Esophagus squamous epithelium (tissue), 5 donors: ENCODE results near the gene CTNND2. TPM values are rescaled to one million over a fixed set of nuclear protein-coding genes. Genes with fewer than 3 reads are reported as not detected.
"Not testable (repeated sequence)": the region's sequence is repeated elsewhere in the genome, so short reads cannot be mapped to it uniquely, and the experiment has no call there.

ENCODE experiments used
- DNase-seq: peaks from one replicate; lab custom pipeline; 2025; lab: John Stamatoyannopoulos, UW
- H3K27ac ChIP-seq, 4 donors: fragments of 200-600 bp; sonication (generic); one replicate each; pipeline ENCODE4 v1.5.1; 2016 to 2019; ENCODE audit warnings: mild to moderate bottlenecking in 1 of 4
- H3K27me3 ChIP-seq, 4 donors: fragments of 200-600 bp; sonication (generic); 1 replicate in 3 of 4; 2 replicates in 1 of 4; pipeline versions ENCODE4 v1.5.1 to v1.6.0; 2017 to 2021; ENCODE audit warnings: antibody characterized with exemption in 1 of 4
- H3K36me3 ChIP-seq, 3 donors: fragments of 200-600 bp; sonication (generic); one replicate each; pipeline ENCODE4 v1.5.1; 2016 to 2019
- H3K4me1 ChIP-seq, 3 donors: fragments of 200-600 bp; sonication (generic); one replicate each; pipeline ENCODE4 v1.5.1; 2017 to 2019
- H3K4me3 ChIP-seq, 4 donors: fragments of 200-600 bp; sonication (generic); 1 replicate in 3 of 4; 2 replicates in 1 of 4; pipeline ENCODE4 v1.5.1; 2016 to 2019; ENCODE audit warnings: mild to moderate bottlenecking in 2 of 4, moderate library complexity in 1 of 4
- H3K9me3 ChIP-seq, 3 donors: fragments of 200-600 bp; sonication (generic); one replicate each; pipeline ENCODE4 v1.5.1; 2016 to 2019
- POLR2A ChIP-seq, 4 donors: fragments of 450-650 bp; IDR thresholded peaks; one replicate each; pipeline ENCODE4 v1.6.1; 2017; ENCODE audit warnings: antibody characterized with exemption in 4 of 4, mild to moderate bottlenecking in 4 of 4, moderate library complexity in 3 of 4
- WGBS, 2 donors: methylation state at CpG; one replicate each; pipeline ENCODE4 v1.1.5; 2018; 5-methylcytosine and 5-hydroxymethylcytosine counted together
- intact Hi-C: fragments of 100-400 bp; cut with DNase I; formaldehyde crosslinking; loops from one replicate; pipeline ENCODE4 v1.15.0; 2022
- total RNA-seq, 4 donors: library from RNA; depleted of rRNA; stranded (reverse); fragments of >200 nt; gene quantifications; one replicate each; pipeline ENCODE4 v1.1.0, GENCODE V29; 2016
- TF ChIP-seq, protein P1 (sequence below), 6 experiments: fragments of 450-650 bp in 4 of 6; fragments of 200-600 bp in 2 of 6; sonication (generic) in 2 of 6; IDR thresholded peaks; one replicate each; pipeline ENCODE4 v1.5.1; 2016 to 2019; ENCODE audit warnings: antibody characterized with exemption in 6 of 6, mild to moderate bottlenecking in 4 of 6, moderate library complexity in 4 of 6
- donor health status: DM: yes; HTN: yes; CAD: no.

The CTNND2 gene
- total RNA-seq, 4 donors from 2014 or later, result 0.38 to 0.50 TPM; not detected in 2

DNA sequence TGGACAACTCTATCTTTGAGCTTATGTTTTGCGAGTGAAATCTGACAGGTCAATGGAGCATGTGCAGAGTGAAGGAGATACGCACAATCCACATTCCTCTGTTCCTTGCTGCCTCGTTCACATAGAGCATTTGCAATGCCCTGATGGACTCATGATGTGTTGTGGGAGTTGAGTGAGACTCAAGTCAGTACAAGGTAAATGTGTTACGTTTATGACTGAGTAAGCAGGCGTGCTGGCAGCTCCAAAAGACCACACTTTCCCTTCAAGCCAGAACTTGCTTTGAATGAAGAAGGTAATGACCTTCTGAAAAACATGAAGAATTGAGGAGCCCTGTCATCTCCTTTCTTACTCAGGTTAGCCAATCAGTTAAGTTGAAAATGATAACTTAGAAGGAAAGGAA is 477.8 kb downstream of the CTNND2 start:
- no peaks in the 10 kb centered on the region for H3K9me3 ChIP-seq
- H3K4me1 ChIP-seq, result no peaks in the 10 kb centered on the region
- H3K27me3 ChIP-seq, result peaks cover 0 to 3% (median 0%) of the 10 kb centered on the region in 4 donors
- H3K4me3 ChIP-seq, result no peak overlapping the region
- no peaks in the 10 kb centered on the region for H3K36me3 ChIP-seq
- WGBS, 2 donors, result 47 to 67% methylated on average over 4 to 5 of the region's 5 CpGs
- intact Hi-C loops, result no loop called here
- H3K27ac ChIP-seq, result no peak overlapping the region
- TF ChIP-seq, protein P1, sequence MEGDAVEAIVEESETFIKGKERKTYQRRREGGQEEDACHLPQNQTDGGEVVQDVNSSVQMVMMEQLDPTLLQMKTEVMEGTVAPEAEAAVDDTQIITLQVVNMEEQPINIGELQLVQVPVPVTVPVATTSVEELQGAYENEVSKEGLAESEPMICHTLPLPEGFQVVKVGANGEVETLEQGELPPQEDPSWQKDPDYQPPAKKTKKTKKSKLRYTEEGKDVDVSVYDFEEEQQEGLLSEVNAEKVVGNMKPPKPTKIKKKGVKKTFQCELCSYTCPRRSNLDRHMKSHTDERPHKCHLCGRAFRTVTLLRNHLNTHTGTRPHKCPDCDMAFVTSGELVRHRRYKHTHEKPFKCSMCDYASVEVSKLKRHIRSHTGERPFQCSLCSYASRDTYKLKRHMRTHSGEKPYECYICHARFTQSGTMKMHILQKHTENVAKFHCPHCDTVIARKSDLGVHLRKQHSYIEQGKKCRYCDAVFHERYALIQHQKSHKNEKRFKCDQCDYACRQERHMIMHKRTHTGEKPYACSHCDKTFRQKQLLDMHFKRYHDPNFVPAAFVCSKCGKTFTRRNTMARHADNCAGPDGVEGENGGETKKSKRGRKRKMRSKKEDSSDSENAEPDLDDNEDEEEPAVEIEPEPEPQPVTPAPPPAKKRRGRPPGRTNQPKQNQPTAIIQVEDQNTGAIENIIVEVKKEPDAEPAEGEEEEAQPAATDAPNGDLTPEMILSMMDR (IDR thresholded peaks at IDR 0.05), result no peak
- TF ChIP-seq POLR2A (IDR thresholded peaks at IDR 0.05), result no peak
- DNase-seq, result no peak

DNA sequence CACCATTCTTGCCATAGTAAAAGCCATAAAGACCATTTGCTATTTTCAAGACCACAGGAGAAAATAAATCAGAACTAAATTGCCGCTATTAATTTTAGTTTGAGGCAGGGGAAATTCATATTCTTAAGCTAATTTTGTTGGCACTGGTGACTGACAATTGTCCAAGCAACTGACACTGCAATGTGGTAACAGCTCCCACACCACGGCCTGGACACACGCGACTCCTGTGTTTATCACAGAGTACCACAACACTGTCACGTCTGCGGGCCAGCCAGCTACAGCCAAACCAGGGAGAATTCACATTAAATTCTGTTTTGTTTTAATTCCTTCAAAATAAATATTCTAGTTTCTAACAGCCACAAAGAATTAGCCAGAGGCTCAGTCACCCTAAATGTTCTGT is 481.9 kb downstream of the CTNND2 start:
- TF ChIP-seq, protein P1 (IDR thresholded peaks at IDR 0.05), result no peak
- no peak for TF ChIP-seq POLR2A (IDR thresholded peaks at IDR 0.05)
- Histone ChIP-seq H3K9me3 (no peaks in the 10 kb centered on the region), H3K4me3 (no peak overlapping the region), H3K4me1 (no peaks in the 10 kb centered on the region), H3K36me3 (no peaks in the 10 kb centered on the region), H3K27me3 (no peaks in the 10 kb centered on the region), H3K27ac (no peak overlapping the region)
- WGBS, 2 donors, result 78 to 83% methylated on average over 6 of the region's 6 CpGs
- no peak for DNase-seq
- intact Hi-C loops, result no loop called here

DNA sequence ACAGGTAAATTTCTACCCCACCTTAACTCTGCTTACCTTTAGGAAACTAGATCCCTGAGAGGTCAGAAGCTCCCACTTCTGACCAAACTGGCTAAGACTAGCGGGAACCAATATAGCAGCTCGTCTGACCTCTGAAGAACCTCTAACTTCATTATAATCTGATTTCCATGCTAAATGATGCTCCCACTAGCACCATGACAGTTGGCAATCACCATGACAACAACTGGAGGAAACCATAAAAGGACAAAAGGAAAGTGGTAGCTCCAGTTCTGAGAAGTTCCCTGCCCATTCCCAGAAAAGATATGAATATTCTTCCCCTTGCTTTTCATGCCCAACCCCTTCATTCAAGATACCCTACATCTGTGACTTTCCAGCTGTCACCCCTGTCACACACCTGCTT is 483.3 kb downstream of the CTNND2 start:
- H3K9me3 ChIP-seq, result no peaks in the 10 kb centered on the region
- no peaks in the 10 kb centered on the region for H3K36me3 ChIP-seq
- TF ChIP-seq POLR2A (IDR thresholded peaks at IDR 0.05), result no peak
- TF ChIP-seq, protein P1 (IDR thresholded peaks at IDR 0.05), result no peak
- no peak overlapping the region for H3K4me3 ChIP-seq
- DNase-seq, result no peak
- no peaks in the 10 kb centered on the region for H3K27me3 ChIP-seq
- intact Hi-C loops, result no loop called here
- H3K4me1 ChIP-seq, result no peaks in the 10 kb centered on the region
- H3K27ac ChIP-seq, result no peak overlapping the region
- WGBS, 2 donors, result 79 to 81% methylated on average over 2 of the region's 2 CpGs

DNA sequence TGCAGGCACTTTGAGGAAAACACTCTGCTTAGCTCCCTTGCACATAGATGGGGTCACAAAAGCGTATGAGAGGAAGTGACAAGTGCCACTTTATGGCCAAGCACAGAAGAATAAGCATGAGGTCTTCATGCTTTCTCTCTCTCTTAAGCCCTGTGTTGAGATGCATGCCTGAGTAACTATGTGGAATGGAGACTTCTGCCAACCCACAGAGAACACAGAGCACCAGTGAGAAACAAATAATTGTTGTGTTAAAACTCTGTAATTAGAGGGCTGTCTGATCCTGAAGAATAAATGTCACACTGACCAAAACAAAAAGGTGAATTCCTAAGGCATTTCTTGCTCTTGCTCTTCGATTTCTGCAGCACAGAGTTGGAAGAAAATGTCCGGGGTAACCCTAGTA is 488.5 kb downstream of the CTNND2 start:
- Histone ChIP-seq H3K4me1 (no peaks in the 10 kb centered on the region), H3K27me3 (no peaks in the 10 kb centered on the region), H3K36me3 (no peaks in the 10 kb centered on the region), H3K9me3 (peaks cover 0 to 6% (median 0%) of the 10 kb centered on the region in 3 donors), H3K4me3 (no peak overlapping the region), H3K27ac (no peak overlapping the region)
- DNase-seq, result no peak
- intact Hi-C loops, result no loop called here
- WGBS, 2 donors, result 26 to 36% methylated on average over 2 to 3 of the region's 3 CpGs
- TF ChIP-seq, protein P1 (IDR thresholded peaks at IDR 0.05), result no peak
- no peak for TF ChIP-seq POLR2A (IDR thresholded peaks at IDR 0.05)

DNA sequence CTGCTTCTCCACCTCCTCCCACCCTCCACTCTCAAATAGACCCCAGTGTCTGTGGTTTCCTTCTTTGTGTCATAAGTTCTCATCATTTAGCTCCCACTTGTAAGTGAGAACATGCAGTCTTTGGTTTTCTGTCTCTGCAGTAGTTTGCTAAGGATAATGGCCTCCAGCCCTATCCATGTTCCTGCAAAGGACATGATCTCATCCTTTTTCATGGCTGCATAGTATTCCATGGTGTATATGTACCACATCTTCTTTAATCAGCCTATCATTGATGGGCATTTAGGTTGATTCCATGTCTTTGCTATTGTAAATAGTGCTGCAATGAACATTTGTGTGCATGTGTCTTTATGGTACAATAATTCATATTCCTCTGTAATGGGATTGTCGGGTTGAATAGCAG is 489.5 kb downstream of the CTNND2 start:
- H3K9me3 ChIP-seq, H3K27ac ChIP-seq, H3K36me3 ChIP-seq, H3K27me3 ChIP-seq, intact Hi-C loops, H3K4me1 ChIP-seq, H3K4me3 ChIP-seq, DNase-seq: not testable (repeated sequence)
- 90 to 100% methylated on average over 1 of the region's 1 CpG for WGBS, 2 donors

DNA sequence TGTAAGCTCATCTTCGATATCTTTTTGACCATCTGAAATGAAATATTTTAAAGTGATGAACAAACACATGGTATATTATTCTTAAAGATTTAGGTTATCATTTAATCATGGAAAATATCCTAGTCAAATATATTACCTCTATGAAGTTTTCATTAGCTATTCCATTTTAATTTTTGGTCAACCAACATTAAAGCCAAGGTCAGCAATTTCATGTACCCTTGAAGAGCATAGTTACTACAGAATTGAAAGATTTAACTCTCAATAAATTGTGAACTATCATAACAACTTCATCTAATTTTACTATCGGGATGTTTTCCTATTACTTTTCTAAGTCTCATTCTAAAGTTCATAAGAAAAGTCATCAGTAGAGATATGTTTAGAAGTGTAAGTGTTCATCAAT is 492.6 kb downstream of the CTNND2 start:
- intact Hi-C loops, result no loop called here
- Histone ChIP-seq H3K36me3 (no peaks in the 10 kb centered on the region), H3K27ac (no peak overlapping the region), H3K27me3 (no peaks in the 10 kb centered on the region), H3K4me1 (no peaks in the 10 kb centered on the region), H3K9me3 (peaks cover 0 to 6% (median 0%) of the 10 kb centered on the region in 3 donors), H3K4me3 (no peak overlapping the region)
- WGBS, 2 donors, result 74 to 94% methylated on average over 2 of the region's 2 CpGs
- TF ChIP-seq POLR2A (IDR thresholded peaks at IDR 0.05), result no peak
- TF ChIP-seq, protein P1 (IDR thresholded peaks at IDR 0.05), result no peak
- DNase-seq, result no peak
